Osteocyte (in vitro differentiated cells): ENCODE data around the gene NATD1. TPM values are rescaled to one million over a fixed set of nuclear protein-coding genes. Genes with fewer than 3 reads are reported as not detected.
"Not testable (repeated sequence)": the region's sequence is repeated elsewhere in the genome, so short reads cannot be mapped to it uniquely, and the experiment has no call there.

Source experiments
- DNase-seq: peaks from one replicate; pipeline ENCODE4 v3.0.0; 2021; ENCODE audit warnings: mixed read lengths; ENCODE audit not compliant: unreplicated experiment; ENCODE audit errors: extremely low spot score
- H3K27ac Mint-ChIP-seq: one replicate; pipeline ENCODE4 v1.8.0; 2021; ENCODE audit warnings: mild to moderate bottlenecking, mixed read lengths; ENCODE audit not compliant: unreplicated experiment
- H3K27me3 Mint-ChIP-seq: one replicate; pipeline ENCODE4 v1.8.0; 2021; ENCODE audit warnings: mixed read lengths; ENCODE audit not compliant: unreplicated experiment
- H3K36me3 Mint-ChIP-seq: one replicate; pipeline ENCODE4 v1.8.0; 2021; ENCODE audit warnings: mixed read lengths; ENCODE audit not compliant: unreplicated experiment
- H3K4me1 Mint-ChIP-seq: one replicate; pipeline ENCODE4 v1.8.0; 2021; ENCODE audit warnings: mixed read lengths; ENCODE audit not compliant: unreplicated experiment
- H3K4me3 Mint-ChIP-seq: one replicate; pipeline ENCODE4 v1.8.0; 2021; ENCODE audit warnings: mild to moderate bottlenecking, moderate library complexity, mixed read lengths; ENCODE audit not compliant: unreplicated experiment
- H3K9me3 Mint-ChIP-seq: one replicate; pipeline ENCODE4 v1.8.0; 2021; ENCODE audit warnings: mixed read lengths; ENCODE audit not compliant: unreplicated experiment
- total RNA-seq: library from RNA; stranded (reverse); gene quantifications from 2 replicates; pipeline ENCODE4 v1.2.1, GENCODE V29; 2021
- TF ChIP-seq, protein P1 (sequence below): fragments of 200-600 bp; sonication (generic); IDR thresholded peaks from 2 replicates; pipeline ENCODE4 v1.5.0; 2021; ENCODE audit warnings: antibody characterized with exemption, mild to moderate bottlenecking, moderate library complexity

NATD1 gene
- total RNA-seq, 1 donor from 2014 or later = 18.5 TPM

GRCh38 chr17:21196126-21196525, 57.1 kb downstream of the NATD1 start:
- no peaks in the 10 kb centered on the region for H3K27me3 Mint-ChIP-seq
- no peak overlapping the region for H3K27ac Mint-ChIP-seq
- no peak for DNase-seq

GRCh38 chr17:21194703-21195102, 58.5 kb downstream of the NATD1 start:
- TF ChIP-seq, protein P1, sequence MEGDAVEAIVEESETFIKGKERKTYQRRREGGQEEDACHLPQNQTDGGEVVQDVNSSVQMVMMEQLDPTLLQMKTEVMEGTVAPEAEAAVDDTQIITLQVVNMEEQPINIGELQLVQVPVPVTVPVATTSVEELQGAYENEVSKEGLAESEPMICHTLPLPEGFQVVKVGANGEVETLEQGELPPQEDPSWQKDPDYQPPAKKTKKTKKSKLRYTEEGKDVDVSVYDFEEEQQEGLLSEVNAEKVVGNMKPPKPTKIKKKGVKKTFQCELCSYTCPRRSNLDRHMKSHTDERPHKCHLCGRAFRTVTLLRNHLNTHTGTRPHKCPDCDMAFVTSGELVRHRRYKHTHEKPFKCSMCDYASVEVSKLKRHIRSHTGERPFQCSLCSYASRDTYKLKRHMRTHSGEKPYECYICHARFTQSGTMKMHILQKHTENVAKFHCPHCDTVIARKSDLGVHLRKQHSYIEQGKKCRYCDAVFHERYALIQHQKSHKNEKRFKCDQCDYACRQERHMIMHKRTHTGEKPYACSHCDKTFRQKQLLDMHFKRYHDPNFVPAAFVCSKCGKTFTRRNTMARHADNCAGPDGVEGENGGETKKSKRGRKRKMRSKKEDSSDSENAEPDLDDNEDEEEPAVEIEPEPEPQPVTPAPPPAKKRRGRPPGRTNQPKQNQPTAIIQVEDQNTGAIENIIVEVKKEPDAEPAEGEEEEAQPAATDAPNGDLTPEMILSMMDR = no peak
- H3K36me3 Mint-ChIP-seq = peaks cover 21% of the 10 kb centered on the region
- H3K4me3 Mint-ChIP-seq = no peak overlapping the region
- DNase-seq = no peak
- H3K9me3 Mint-ChIP-seq = no peaks in the 10 kb centered on the region
- no peak overlapping the region for H3K27ac Mint-ChIP-seq
- H3K27me3 Mint-ChIP-seq = no peaks in the 10 kb centered on the region
- H3K4me1 Mint-ChIP-seq = peaks cover 15% of the 10 kb centered on the region

More at GRCh38 chr17:21196126-21196525, 57.1 kb downstream of the NATD1 start:
- peaks cover 23% of the 10 kb centered on the region for H3K4me1 Mint-ChIP-seq
- no peak overlapping the region for H3K4me3 Mint-ChIP-seq
- TF ChIP-seq, protein P1 = no peak
- H3K36me3 Mint-ChIP-seq = peaks cover 17% of the 10 kb centered on the region
- H3K9me3 Mint-ChIP-seq = no peaks in the 10 kb centered on the region

DNA sequence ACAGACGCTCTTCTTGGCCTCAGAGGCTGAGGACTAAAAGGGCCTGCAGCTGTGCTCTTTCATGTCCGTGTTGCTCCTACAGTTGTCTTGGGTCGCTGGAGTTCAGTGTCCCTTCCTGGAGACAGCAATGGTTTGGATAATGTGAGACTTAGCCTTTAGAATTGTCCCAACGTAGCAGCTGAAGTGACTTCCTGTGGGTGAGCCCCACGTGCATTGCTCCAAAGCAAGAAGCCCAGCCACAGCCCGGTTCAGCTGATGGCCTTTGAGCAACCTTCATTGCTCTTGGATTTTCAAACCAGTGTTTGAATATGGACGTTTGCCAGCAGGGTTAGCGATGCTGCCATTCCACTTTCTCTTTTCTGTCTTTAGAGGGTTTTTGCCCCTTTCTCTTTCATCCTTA, 59.0 kb downstream of the NATD1 start:
- Mint-ChIP-seq H3K27ac (no peak overlapping the region), H3K4me1 (peaks cover 11% of the 10 kb centered on the region)

DNA sequence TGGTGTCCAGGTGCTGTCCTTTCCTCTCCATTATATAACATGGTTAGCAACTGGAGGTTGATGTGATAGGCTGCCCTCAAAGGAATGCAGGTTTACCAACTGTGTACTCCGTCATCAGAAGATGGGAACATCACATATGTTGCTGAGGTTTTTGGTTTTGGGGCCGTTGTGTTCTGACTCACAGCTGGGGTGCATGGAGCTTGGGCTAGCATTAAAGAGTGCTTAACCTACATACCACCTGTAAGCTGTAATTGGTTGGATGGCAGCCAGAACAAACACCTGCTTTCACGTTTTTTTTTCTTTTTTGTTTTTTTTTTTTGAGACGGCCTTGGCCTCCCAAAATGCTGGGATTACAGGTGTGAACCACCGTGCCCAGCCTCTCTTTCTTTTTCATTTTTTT, 60.2 kb downstream of the NATD1 start:
- Mint-ChIP-seq H3K4me3 (no peak overlapping the region), H3K27ac (no peak overlapping the region), H3K9me3 (no peaks in the 10 kb centered on the region), H3K36me3 (peaks cover 18% of the 10 kb centered on the region), H3K27me3 (no peaks in the 10 kb centered on the region), H3K4me1 (peaks cover 11% of the 10 kb centered on the region)
- TF ChIP-seq, protein P1 = no peak
- no peak for DNase-seq

More for the DNA sequence above, 59.0 kb downstream of the NATD1 start:
- H3K27me3 Mint-ChIP-seq = no peaks in the 10 kb centered on the region
- peaks cover 21% of the 10 kb centered on the region for H3K36me3 Mint-ChIP-seq
- H3K4me3 Mint-ChIP-seq = no peak overlapping the region
- no peak for DNase-seq
- TF ChIP-seq, protein P1 = no peak
- no peaks in the 10 kb centered on the region for H3K9me3 Mint-ChIP-seq

DNA sequence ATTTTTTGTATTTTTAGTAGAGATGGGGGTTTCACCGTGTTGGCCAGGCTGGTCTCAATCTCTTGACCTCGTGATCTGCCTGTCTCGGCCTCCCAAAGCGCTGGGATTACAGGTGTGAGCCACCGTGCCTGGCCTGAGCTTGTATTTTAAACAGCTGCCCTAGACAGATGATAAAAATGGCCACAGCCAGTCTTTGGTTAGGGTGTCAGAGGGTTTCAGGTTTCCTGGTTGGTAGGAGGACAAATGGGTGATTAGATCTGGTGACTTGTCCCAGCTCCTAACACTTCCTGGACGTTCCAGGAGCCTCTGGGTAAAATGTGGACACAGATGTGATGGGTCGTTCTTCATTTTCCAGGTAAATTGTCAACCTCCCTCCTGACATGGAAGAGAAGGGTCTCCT, 60.8 kb downstream of the NATD1 start:
- H3K27me3 Mint-ChIP-seq, H3K9me3 Mint-ChIP-seq, DNase-seq, H3K27ac Mint-ChIP-seq, H3K4me3 Mint-ChIP-seq: not testable (repeated sequence)
- peaks cover 11% of the 10 kb centered on the region for H3K4me1 Mint-ChIP-seq
- H3K36me3 Mint-ChIP-seq = peaks cover 14% of the 10 kb centered on the region

DNA sequence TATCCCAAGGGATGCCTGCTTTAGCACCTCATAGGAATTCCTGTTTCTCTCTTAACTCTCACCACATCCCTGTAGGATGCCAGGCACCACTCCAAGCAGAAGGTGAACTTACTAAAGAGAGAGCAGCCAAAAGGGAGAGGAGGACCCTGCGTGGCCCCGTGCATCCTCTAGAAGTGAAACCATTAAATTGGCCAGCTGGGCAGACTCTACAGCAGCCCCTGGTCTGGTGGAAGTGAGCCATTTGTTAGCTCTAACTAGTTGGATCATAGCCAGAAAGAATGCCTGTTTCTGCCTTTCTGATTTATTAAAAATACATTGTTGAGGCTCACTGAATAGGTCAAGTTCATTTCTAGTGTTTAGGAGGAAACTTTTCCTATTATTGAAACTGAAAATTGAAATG, 61.5 kb downstream of the NATD1 start:
- TF ChIP-seq, protein P1 = no peak
- no peak for DNase-seq
- Mint-ChIP-seq H3K4me1 (peaks cover 11% of the 10 kb centered on the region), H3K27ac (no peak overlapping the region), H3K9me3 (no peaks in the 10 kb centered on the region), H3K4me3 (no peak overlapping the region), H3K36me3 (peaks cover 9% of the 10 kb centered on the region), H3K27me3 (no peaks in the 10 kb centered on the region)
